Measurements from ENCODE around the gene DNMBP. TPM values are rescaled to one million over a fixed set of nuclear protein-coding genes. Genes with fewer than 3 reads are reported as not detected.
"Not testable (repeated sequence)": the region's sequence is repeated elsewhere in the genome, so short reads cannot be mapped to it uniquely, and the experiment has no call there.

Gene DNMBP
- total RNA-seq, 2 donors from 2014 or later = 2.3 to 2.9 TPM

- Mint-ChIP-seq H3K9me3 (peaks cover 5 to 13% of the 10 kb centered on the region in 2 donors), H3K27ac (no peak overlapping the region), H3K4me1 (ENCODE audit: low read depth) (peaks cover 35% of the 10 kb centered on the region), H3K27me3 (ENCODE audit: low read depth) (peaks cover 96% of the 10 kb centered on the region), H3K36me3 (ENCODE audit: insufficient read depth in 2 of 2) (peaks cover 11 to 19% of the 10 kb centered on the region in 2 donors), H3K4me3 (peak overlapping the region; percentile 75 to 79)
- DNase-seq (no peak), ATAC-seq (replicated peaks in 1 of 2) (no peak)
These were observed 140.1 kb downstream of the DNMBP start for GRCh38 chr10:99869581-99870122.

GRCh38 chr10:99867250-99867649 is 142.5 kb downstream of the DNMBP start:
- not testable (repeated sequence) for ATAC-seq (replicated peaks in 1 of 2); H3K4me3 Mint-ChIP-seq; H3K27ac Mint-ChIP-seq; DNase-seq
- H3K36me3 Mint-ChIP-seq (ENCODE audit: insufficient read depth in 2 of 2) = peaks cover 11 to 19% of the 10 kb centered on the region in 2 donors
- H3K27me3 Mint-ChIP-seq (ENCODE audit: low read depth) = peaks cover 93% of the 10 kb centered on the region
- peaks cover 26% of the 10 kb centered on the region for H3K4me1 Mint-ChIP-seq (ENCODE audit: low read depth)
- H3K9me3 Mint-ChIP-seq = peaks cover 5 to 13% of the 10 kb centered on the region in 2 donors

GRCh38 chr10:99863535-99864240 is 146.1 kb downstream of the DNMBP start:
- peaks cover 80% of the 10 kb centered on the region for H3K27me3 Mint-ChIP-seq (ENCODE audit: low read depth)
- peaks cover 11 to 18% of the 10 kb centered on the region in 2 donors for H3K36me3 Mint-ChIP-seq (ENCODE audit: insufficient read depth in 2 of 2)

GRCh38 chr10:99860466-99860865 is 149.3 kb downstream of the DNMBP start:
- Mint-ChIP-seq H3K9me3 (no peaks in the 10 kb centered on the region), H3K27ac (no peak overlapping the region), H3K4me1 (ENCODE audit: low read depth) (no peaks in the 10 kb centered on the region), H3K4me3 (no peak overlapping the region), H3K36me3 (ENCODE audit: insufficient read depth in 2 of 2) (no peaks in the 10 kb centered on the region), H3K27me3 (ENCODE audit: low read depth) (peaks cover 56% of the 10 kb centered on the region)
- ATAC-seq (replicated peaks in 1 of 2) (no peak), DNase-seq (no peak)

More at GRCh38 chr10:99863535-99864240, 146.1 kb downstream of the DNMBP start:
- ATAC-seq (replicated peaks in 1 of 2); H3K27ac Mint-ChIP-seq; DNase-seq; H3K4me3 Mint-ChIP-seq; H3K4me1 Mint-ChIP-seq (ENCODE audit: low read depth): not testable (repeated sequence)
- peaks cover 5 to 12% of the 10 kb centered on the region in 2 donors for H3K9me3 Mint-ChIP-seq

- Mint-ChIP-seq H3K27ac (no peak overlapping the region), H3K36me3 (ENCODE audit: insufficient read depth in 2 of 2) (no peaks in the 10 kb centered on the region), H3K9me3 (no peaks in the 10 kb centered on the region), H3K4me3 (no peak overlapping the region), H3K27me3 (ENCODE audit: low read depth) (peaks cover 49% of the 10 kb centered on the region), H3K4me1 (ENCODE audit: low read depth) (no peaks in the 10 kb centered on the region)
- DNase-seq (peak; percentile 12 to 19), ATAC-seq (replicated peaks in 1 of 2) (peak in 1 of 2 donors; percentile 43)
These were observed 150.2 kb downstream of the DNMBP start for GRCh38 chr10:99859585-99859984.

- Mint-ChIP-seq H3K27me3 (ENCODE audit: low read depth) (peaks cover 41% of the 10 kb centered on the region), H3K36me3 (ENCODE audit: insufficient read depth in 2 of 2) (no peaks in the 10 kb centered on the region), H3K4me3 (no peak overlapping the region), H3K9me3 (no peaks in the 10 kb centered on the region), H3K4me1 (ENCODE audit: low read depth) (no peaks in the 10 kb centered on the region), H3K27ac (no peak overlapping the region)
- ATAC-seq (replicated peaks in 1 of 2) (no peak), DNase-seq (no peak)
These were observed 150.9 kb downstream of the DNMBP start for GRCh38 chr10:99858849-99859248.

GRCh38 chr10:99855479-99856071 is 154.2 kb downstream of the DNMBP start:
- ATAC-seq (replicated peaks in 1 of 2) (no peak), DNase-seq (no peak)
- Mint-ChIP-seq H3K4me3 (no peak overlapping the region), H3K36me3 (ENCODE audit: insufficient read depth in 2 of 2) (no peaks in the 10 kb centered on the region), H3K4me1 (ENCODE audit: low read depth) (no peaks in the 10 kb centered on the region), H3K27ac (no peak overlapping the region), H3K9me3 (no peaks in the 10 kb centered on the region), H3K27me3 (ENCODE audit: low read depth) (peaks cover 19% of the 10 kb centered on the region)

GRCh38 chr10:99854860-99855259 is 154.9 kb downstream of the DNMBP start:
- DNase-seq (no peak), ATAC-seq (replicated peaks in 1 of 2) (no peak)
- no peaks in the 10 kb centered on the region for H3K36me3 Mint-ChIP-seq (ENCODE audit: insufficient read depth in 2 of 2)
- H3K4me3 Mint-ChIP-seq = no peak overlapping the region
- no peak overlapping the region for H3K27ac Mint-ChIP-seq
- H3K9me3 Mint-ChIP-seq = no peaks in the 10 kb centered on the region
- no peaks in the 10 kb centered on the region for H3K4me1 Mint-ChIP-seq (ENCODE audit: low read depth)
- H3K27me3 Mint-ChIP-seq (ENCODE audit: low read depth) = peaks cover 14% of the 10 kb centered on the region

- Mint-ChIP-seq H3K36me3 (ENCODE audit: insufficient read depth in 2 of 2) (no peaks in the 10 kb centered on the region), H3K27me3 (ENCODE audit: low read depth) (peaks cover 8% of the 10 kb centered on the region), H3K4me3 (no peak overlapping the region), H3K9me3 (no peaks in the 10 kb centered on the region), H3K4me1 (ENCODE audit: low read depth) (no peaks in the 10 kb centered on the region), H3K27ac (no peak overlapping the region)
- no peak for ATAC-seq (replicated peaks in 1 of 2)
- DNase-seq = no peak
These were observed 156.1 kb downstream of the DNMBP start for GRCh38 chr10:99853655-99854054.

GRCh38 chr10:99852481-99853213 is 157.1 kb downstream of the DNMBP start:
- no peak overlapping the region for H3K4me3 Mint-ChIP-seq
- no peak overlapping the region for H3K27ac Mint-ChIP-seq
- H3K9me3 Mint-ChIP-seq = no peaks in the 10 kb centered on the region
- no peaks in the 10 kb centered on the region for H3K4me1 Mint-ChIP-seq (ENCODE audit: low read depth)
- H3K36me3 Mint-ChIP-seq (ENCODE audit: insufficient read depth in 2 of 2) = no peaks in the 10 kb centered on the region
- ATAC-seq (replicated peaks in 1 of 2) (no peak), DNase-seq (no peak)
- peaks cover 2% of the 10 kb centered on the region for H3K27me3 Mint-ChIP-seq (ENCODE audit: low read depth)

GRCh38 chr10:99851825-99852224 is 157.9 kb downstream of the DNMBP start:
- H3K9me3 Mint-ChIP-seq = no peaks in the 10 kb centered on the region
- no peaks in the 10 kb centered on the region for H3K4me1 Mint-ChIP-seq (ENCODE audit: low read depth)
- H3K4me3 Mint-ChIP-seq = no peak overlapping the region
- H3K36me3 Mint-ChIP-seq (ENCODE audit: insufficient read depth in 2 of 2) = no peaks in the 10 kb centered on the region
- no peak for DNase-seq
- H3K27me3 Mint-ChIP-seq (ENCODE audit: low read depth) = no peaks in the 10 kb centered on the region
- no peak for ATAC-seq (replicated peaks in 1 of 2)
- H3K27ac Mint-ChIP-seq = no peak overlapping the region

- Mint-ChIP-seq H3K27me3 (ENCODE audit: low read depth) (no peaks in the 10 kb centered on the region), H3K4me1 (ENCODE audit: low read depth) (peaks cover 6% of the 10 kb centered on the region), H3K27ac (no peak overlapping the region), H3K36me3 (ENCODE audit: insufficient read depth in 2 of 2) (no peaks in the 10 kb centered on the region), H3K9me3 (no peaks in the 10 kb centered on the region), H3K4me3 (no peak overlapping the region)
- no peak for DNase-seq
- ATAC-seq (replicated peaks in 1 of 2) = no peak
These were observed 158.9 kb downstream of the DNMBP start for GRCh38 chr10:99850767-99851340.
